ENCODE results near the gene APBB1IP.

Gene APBB1IP

DNA sequence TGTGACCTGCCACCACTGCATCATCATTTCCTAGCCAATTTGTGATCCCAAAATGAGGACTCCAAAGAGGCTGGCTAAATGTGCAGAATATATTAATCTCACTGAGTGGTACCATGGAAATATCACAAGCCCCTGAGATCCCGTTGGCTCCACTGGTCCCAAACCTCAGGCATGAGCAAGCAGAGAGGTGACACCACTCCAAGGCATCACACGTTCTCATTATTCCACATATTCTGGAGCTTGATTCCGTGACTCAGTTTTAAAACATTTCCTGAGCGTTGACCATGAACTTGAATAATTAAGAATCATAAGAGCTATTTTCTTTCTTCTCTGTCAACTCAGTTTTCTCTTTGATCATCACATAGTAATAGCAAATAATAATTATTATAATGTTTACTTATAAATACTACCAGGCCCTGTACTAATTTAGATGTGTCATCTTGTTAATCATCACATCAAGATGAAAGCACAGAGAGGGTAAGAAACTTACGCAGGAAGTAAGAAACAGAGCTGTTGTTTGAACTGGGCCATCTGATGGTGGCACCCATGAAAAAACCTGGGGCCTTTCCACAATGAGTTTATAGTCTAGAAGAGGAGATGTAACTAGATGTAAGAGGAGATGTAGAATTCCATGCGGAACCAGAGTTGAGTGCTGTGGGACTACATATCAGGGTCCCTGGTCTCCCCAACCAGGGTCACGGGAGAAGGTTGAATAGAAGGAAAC lies 3.5 kb downstream of the APBB1IP start:
- no peak overlapping the region for H3K4me3 ChIP-seq (ENCODE audit: control insufficient read depth, low read depth, low read length)
- peak; percentile 69 for DNase-seq (ENCODE audit: low read depth)
- TF ChIP-seq, protein P1, sequence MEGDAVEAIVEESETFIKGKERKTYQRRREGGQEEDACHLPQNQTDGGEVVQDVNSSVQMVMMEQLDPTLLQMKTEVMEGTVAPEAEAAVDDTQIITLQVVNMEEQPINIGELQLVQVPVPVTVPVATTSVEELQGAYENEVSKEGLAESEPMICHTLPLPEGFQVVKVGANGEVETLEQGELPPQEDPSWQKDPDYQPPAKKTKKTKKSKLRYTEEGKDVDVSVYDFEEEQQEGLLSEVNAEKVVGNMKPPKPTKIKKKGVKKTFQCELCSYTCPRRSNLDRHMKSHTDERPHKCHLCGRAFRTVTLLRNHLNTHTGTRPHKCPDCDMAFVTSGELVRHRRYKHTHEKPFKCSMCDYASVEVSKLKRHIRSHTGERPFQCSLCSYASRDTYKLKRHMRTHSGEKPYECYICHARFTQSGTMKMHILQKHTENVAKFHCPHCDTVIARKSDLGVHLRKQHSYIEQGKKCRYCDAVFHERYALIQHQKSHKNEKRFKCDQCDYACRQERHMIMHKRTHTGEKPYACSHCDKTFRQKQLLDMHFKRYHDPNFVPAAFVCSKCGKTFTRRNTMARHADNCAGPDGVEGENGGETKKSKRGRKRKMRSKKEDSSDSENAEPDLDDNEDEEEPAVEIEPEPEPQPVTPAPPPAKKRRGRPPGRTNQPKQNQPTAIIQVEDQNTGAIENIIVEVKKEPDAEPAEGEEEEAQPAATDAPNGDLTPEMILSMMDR (conservative IDR thresholded peaks at IDR 0.05; ENCODE audit: control insufficient read depth, insufficient read depth, low read depth, low read length): no peak

DNA sequence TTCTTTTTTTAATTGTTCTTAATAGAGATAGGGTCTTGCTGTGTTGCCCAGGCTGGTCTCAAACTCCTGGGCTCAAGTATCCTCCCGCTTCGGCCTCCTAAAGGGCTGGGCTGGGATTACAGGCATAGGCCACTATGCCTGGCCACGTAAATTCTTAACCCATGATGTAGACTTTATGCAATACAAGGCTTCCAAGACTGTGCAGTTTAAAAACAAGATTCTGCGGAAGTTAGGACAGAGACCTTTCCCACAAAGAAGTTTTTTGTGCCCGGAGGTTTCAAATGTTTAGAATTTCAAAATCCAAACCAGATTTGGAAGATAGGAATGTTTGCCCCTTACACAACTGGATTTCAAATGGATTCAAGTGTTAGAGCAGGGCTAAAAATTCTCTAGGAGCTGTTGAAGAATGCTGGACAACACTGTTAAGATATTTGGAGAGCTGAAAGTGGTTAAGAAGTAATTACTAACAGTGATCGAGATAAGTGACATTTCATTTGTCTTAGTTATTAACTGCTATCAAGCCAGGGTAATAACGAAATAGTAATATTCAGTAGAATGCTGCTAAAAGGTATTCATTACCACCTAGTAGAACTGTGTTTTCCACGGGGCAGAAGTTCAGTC lies 7.4 kb downstream of the APBB1IP start:
- no peak overlapping the region for H3K4me3 ChIP-seq (ENCODE audit: control insufficient read depth, low read depth, low read length)
- TF ChIP-seq, protein P1 (conservative IDR thresholded peaks at IDR 0.05; ENCODE audit: control insufficient read depth, insufficient read depth, low read depth, low read length): peak; percentile 27
- DNase-seq (ENCODE audit: low read depth): peak; percentile 66

DNA sequence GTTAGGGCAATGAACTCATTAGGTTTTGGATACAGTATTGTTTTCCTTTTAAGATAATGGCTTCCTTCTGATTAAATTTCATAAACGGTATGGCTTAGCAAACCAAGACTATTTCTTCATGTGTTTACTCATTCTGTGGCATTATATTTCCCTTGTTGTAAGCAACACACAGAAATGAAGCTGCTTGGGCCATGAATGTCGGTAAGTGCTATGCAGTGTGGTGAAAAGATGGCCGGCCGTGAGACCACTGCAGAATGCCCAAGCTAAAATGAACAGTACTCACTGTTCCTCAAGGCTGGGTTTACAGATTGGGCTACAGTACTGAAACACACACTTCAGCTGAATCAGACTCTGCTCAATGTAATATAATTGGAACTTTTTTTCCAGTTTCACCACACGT lies 8.1 kb downstream of the APBB1IP start:
- DNase-seq (ENCODE audit: low read depth): no peak
- TF ChIP-seq, protein P1 (conservative IDR thresholded peaks at IDR 0.05; ENCODE audit: control insufficient read depth, insufficient read depth, low read depth, low read length): no peak
- H3K4me3 ChIP-seq (ENCODE audit: control insufficient read depth, low read depth, low read length): no peak overlapping the region

DNA sequence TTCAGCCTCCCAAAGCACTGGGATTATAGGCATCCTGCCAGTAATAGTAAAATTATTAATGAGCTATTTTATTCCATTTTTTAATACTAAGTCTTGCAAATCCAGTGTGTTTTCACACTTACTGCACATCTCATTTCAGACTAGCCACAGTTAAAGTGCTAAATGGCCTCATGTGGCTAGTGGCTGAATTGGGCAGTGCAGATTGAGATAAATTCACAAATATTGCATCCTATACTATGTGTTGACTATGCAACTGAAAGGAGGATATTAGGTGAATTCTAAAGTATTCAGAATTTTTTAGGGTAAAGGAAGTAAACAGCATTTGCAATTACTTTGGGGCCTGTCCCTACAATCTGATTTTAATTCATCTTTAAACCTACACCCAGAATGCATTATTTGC lies 10.2 kb downstream of the APBB1IP start:
- no peak overlapping the region for H3K4me3 ChIP-seq (ENCODE audit: control insufficient read depth, low read depth, low read length)
- TF ChIP-seq, protein P1 (conservative IDR thresholded peaks at IDR 0.05; ENCODE audit: control insufficient read depth, insufficient read depth, low read depth, low read length): no peak
- no peak for DNase-seq (ENCODE audit: low read depth)

DNA sequence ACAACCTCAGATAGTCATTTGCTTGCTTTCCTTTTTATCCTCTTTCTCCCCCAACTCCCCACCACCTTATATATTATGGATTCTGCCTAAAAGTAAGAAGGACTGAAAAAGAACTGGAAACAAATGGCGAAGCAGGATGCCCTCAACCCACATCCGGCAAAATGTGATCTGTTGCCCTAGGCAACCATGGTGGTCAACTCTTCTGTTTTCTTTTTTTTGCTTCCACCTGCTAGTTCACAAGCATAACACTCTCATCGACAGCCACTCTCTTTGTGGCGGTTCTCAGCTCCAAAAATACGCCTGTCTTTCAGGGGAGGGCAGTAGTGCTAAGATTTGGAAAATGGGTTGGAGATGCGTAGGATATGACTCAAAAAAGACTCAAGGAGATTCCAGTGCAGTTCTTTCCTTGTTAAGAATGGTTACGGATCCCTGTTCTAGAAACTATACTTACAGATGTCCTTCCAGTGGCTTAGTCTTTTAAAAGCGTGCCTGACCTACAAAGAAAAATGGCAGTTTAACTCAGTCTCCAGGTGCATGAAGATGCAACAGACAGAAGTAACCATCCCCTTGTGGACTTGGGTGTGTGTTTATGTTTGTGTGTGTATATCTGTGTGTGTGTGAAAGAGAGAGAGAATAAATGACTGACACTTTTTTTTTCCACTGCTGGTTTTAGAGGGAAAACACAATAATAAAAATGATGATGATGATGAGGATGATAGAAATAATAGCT lies 10.7 kb downstream of the APBB1IP start:
- H3K4me3 ChIP-seq (ENCODE audit: control insufficient read depth, low read depth, low read length): no peak overlapping the region
- DNase-seq (ENCODE audit: low read depth): no peak
- TF ChIP-seq, protein P1 (conservative IDR thresholded peaks at IDR 0.05; ENCODE audit: control insufficient read depth, insufficient read depth, low read depth, low read length): no peak

DNA sequence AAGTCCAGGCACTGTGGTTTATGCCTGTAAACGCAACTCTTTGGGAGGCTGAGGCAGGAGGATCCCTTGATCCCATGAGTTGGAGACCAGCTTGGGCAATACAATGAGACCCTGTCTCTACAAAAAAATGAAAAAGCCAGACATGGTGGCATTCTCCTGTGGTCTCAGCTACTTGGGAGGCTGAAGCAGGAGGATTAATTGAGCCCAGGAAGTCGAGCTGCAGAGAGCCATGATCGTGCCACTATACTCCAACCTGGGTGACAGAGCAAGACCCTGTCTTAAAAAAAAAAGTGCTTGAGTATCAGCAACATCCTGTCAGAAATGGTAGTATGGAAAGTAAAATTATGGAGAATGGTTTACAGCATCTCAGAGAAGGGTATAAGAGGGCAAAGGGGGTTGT lies 11.6 kb downstream of the APBB1IP start:
- DNase-seq (ENCODE audit: low read depth): no peak
- H3K4me3 ChIP-seq (ENCODE audit: control insufficient read depth, low read depth, low read length): no peak overlapping the region
- TF ChIP-seq, protein P1 (conservative IDR thresholded peaks at IDR 0.05; ENCODE audit: control insufficient read depth, insufficient read depth, low read depth, low read length): no peak

All from fibroblast of mammary gland (primary cell).